Activated CD4-positive, alpha-beta T cell treated with anti-CD3 and anti-CD28 coated beads for 24 hours (primary cell): ENCODE results near the gene MPP7.

Source experiments
- DNase-seq, 2 donors: peaks; one replicate each; pipeline ENCODE4 v3.0.0-alpha.2; 2020; ENCODE audit warnings: low read depth in 2 of 2

MPP7 gene

DNA sequence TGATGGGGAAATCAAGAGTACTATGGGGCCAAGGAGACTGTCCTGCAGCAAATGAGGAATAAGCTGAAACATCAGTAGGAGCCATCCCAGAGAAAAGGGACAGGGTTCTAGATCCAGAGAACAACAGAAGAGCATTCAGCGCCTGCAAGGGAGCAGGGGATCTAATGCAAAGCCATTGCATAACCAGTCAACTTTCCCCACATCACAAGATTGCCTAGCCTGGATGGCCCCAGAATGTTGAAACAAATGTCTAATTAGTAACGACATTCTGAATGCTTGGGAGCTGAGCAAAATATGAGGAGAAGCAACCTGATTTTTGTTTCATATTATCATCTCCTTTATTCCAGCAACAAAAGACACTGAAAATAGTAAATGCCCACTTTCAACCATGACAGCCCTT lies 2.7 kb upstream of the MPP7 start:
- DNase-seq, result no peak

GRCh38 chr10:28304032-28304571 lies 1.2 kb upstream of the MPP7 start:
- DNase-seq, result no peak

DNA sequence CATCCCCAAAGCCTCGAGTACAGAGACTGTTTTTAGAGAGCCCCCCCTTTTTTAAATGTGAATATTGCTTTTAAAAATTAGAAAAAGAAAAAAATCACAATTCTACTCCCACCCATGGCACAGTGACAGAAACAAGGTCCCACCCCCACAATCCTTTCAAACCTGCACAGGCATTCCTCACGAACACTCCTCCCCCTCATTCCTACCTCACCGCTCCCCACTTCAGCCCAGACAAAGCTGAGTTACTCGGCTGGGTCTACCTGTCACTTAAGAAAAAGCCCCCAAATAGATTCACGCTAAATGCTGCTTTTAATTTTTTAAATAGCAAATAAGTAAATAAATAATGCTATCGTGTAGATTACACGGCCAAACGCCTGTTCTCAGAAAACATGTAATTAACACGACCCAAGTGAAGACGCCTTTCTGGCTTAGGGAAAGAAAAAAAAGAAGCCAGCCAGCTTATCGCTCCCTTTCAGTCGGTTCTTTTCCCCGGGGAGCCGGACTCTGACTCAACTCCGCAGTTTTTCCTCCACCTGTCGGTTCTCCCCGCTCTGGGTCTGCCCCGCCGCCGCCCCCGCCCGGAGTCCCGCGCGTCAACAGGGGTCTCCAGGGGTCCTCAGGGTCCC lies 739 bp downstream of the MPP7 start:
- no peak for DNase-seq

GRCh38 chr10:28300027-28300426 lies 2.8 kb downstream of the MPP7 start:
- DNase-seq, result no peak

DNA sequence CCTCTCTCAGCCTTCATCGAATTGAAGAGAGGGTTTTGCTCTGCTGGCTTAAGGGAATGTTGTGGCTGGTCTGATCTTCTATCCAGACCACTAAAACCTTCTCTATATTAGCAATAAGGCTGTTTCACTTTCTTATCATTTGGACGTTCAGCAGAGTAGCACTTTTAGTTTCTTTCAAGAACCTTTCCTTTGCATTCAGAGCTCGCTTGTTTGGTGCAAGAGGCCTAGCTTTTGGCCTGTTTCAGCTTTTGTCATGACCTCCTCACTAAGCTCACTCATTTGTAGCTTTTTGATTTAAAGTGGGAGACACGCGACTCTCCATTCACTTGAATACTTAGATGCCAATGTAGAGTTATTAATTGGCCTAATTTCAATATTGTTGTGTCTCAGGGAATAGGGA lies 3.9 kb downstream of the MPP7 start:
- no peak for DNase-seq

DNA sequence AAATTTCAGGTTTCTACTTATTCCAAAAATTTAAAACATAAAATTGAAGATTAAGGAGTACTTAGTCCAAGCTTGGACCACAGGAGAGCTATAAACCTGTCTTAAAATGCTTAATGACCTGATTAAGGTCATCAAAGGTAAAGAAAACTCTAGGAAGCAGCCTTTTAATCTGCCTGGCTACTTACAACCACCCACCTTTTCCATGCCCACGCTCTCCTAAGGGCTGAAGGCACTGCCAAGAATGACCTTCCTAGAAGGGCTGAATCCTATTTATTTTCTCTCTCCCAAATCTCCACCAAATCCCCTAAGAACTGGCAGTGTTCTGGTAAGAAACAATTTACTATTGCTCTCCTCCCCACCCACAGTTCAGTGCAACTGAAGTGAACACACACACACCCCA lies 6.8 kb downstream of the MPP7 start:
- no peak for DNase-seq

GRCh38 chr10:28295336-28295735 lies 7.5 kb downstream of the MPP7 start:
- DNase-seq, result no peak

DNA sequence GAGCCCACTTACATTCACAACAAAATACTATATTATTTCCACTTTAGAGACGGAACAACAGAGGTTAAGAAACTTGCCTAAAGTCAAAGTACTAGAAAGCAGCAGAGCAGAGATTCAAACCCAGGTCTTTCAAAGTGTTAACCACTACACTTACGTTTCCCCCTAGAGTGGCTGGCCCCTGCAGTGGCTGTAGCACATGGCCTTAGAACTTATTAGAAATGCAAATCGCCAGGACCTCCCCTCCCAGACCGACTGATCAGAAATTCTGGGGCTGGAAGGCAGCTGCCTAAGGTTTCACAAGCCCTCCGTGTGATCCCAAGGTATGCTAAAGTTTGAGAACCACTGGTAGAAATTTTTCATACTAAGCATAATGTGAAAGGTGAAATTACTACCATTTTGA lies 8.1 kb downstream of the MPP7 start:
- DNase-seq, result no peak

GRCh38 chr10:28294169-28294532 lies 8.7 kb downstream of the MPP7 start:
- DNase-seq, result no peak

- DNase-seq, result no peak
These were observed 9.4 kb downstream of the MPP7 start for GRCh38 chr10:28293236-28294168.

GRCh38 chr10:28291881-28292297 lies 11.0 kb downstream of the MPP7 start:
- peak; percentile 19 to 29 for DNase-seq

GRCh38 chr10:28285816-28286215 lies 17.0 kb downstream of the MPP7 start:
- no peak for DNase-seq

DNA sequence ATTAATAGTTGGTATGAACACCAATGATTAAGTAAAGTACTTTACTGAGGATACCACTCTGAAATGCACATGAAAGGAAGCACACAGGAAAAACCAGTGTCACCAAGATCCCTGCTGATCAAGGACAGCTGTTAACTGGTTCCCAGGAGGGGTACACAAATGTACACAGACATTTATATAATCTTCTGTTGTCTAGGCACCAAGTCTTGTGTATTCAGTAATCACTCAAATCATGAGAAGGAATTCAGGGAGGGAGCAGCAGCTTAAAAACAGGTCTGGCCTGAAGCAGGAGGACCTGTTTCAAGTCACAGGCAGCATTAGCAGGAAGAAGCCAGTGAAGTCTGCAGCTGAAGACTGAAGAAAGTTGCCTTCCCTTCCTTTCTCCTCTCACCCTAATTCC lies 18.7 kb downstream of the MPP7 start:
- DNase-seq, result no peak

GRCh38 chr10:28283251-28283650 lies 19.6 kb downstream of the MPP7 start:
- no peak for DNase-seq

- no peak for DNase-seq
These were observed 20.5 kb downstream of the MPP7 start for GRCh38 chr10:28282336-28282735.

- no peak for DNase-seq
These were observed 21.0 kb downstream of the MPP7 start for GRCh38 chr10:28281726-28282315.

DNA sequence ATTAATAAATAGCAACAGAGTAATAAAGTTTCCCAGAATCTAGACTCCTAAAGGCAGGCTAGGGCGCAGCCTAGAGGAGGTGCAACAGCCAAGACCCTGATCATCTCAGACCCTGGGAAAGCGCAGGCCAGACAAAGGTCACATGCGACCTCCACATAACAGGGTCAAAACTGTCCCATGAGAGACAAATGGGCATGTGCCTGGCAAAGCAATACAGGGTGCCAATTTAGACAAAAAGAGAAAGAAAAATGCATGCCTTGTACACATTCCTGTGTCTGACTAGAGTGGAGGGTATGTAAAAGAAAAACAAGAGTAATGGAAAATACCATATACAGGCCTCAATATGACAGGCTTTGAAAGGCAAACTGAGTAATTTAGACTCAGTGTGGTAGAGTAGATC lies 22.2 kb downstream of the MPP7 start:
- no peak for DNase-seq

DNA sequence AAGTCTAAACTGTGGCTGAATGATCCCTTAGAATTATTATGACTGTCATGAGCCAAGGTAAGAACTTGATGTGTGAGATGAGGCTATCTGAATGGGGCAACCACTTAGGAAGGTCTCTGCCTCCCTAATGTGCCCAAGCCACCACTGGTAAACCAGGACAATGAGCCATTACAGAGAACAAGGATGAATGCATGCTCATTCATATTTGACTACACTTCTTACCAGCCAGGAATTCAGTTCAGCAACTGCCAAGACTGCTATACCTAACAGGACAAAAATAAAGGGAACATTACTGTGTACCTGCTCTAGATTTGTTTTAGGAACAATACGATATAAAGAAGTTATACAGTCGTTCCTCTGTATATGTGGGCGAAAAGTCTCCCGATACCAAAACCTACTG lies 23.0 kb downstream of the MPP7 start:
- DNase-seq, result no peak

GRCh38 chr10:28278842-28279241 lies 24.0 kb downstream of the MPP7 start:
- no peak for DNase-seq

DNA sequence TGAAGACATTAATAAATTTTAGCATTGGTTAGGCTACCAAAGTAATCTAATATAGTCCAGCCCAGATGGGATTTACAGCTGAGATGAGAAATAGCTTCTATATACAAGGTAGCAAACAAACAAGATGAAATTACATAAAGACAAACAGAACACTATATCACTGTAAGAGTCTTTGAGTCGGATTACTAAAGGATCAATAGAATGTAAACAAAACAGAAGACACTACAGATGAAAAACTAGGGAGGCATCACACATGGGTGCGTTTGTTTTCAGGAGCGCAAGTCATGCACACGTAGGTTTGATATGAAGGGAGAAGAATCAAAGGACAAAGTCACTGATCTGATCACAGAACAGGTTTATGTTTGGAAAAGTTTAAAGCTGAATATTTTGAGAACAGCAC lies 26.5 kb downstream of the MPP7 start:
- DNase-seq, result no peak

- no peak for DNase-seq
These were observed 28.4 kb downstream of the MPP7 start for GRCh38 chr10:28274475-28274874.

- no peak for DNase-seq
These were observed 29.5 kb downstream of the MPP7 start for GRCh38 chr10:28273343-28273742.
